Measurements from ENCODE around the gene MLF2. TPM values are rescaled to one million over a fixed set of nuclear protein-coding genes. Genes with fewer than 3 reads are reported as not detected.
A peak's percentile ranks its signal among the peaks of the same experiment; 100 is the strongest.
"Not testable (repeated sequence)": the region's sequence is repeated elsewhere in the genome, so short reads cannot be mapped to it uniquely, and the experiment has no call there.

Gene MLF2
- polyA plus RNA-seq, 1 experiment: 345 TPM

- no peak for TF ChIP-seq CTCF (IDR thresholded peaks at IDR 0.05; ENCODE audit: insufficient read depth, low read depth, low read length)
- ChIA-PET CTCF (interaction anchor here (0.8 to 4.1 kb wide), 11 partner anchors 9 to 382 kb away, joined by 3 to 27 read pairs (median 5); partner anchors contain the start of genes MLF2, TNFRSF1A and ZNF384), POLR2A (interaction anchor here (0.6 to 1.2 kb wide), 4 partner anchors 19 to 171 kb away, joined by 3 to 19 read pairs (median 4); partner anchors contain the start of genes MLF2 and ZNF384)
- Histone ChIP-seq H3K36me3 (ENCODE audit: control insufficient read depth, insufficient read depth, low read length) (no peaks in the 10 kb centered on the region; the same call in none of the 2 replicates), H3K27me3 (ENCODE audit: control insufficient read depth, insufficient read depth, low read length) (no peaks in the 10 kb centered on the region), H3K4me3 (ENCODE audit: low read depth, low read length) (peak within 1 kb of the TSS; percentile 52)
- peak; percentile 93 for DNase-seq (ENCODE audit: low read depth)
Observed at GRCh38 chr12:6723607-6724408, 29.1 kb downstream of the MLF2 start, which contains the start of gene COPS7A. COPS7A (plus strand) TSS chr12:6724046; CDS start chr12:6724657, 611 bp downstream.

- no peak for DNase-seq (ENCODE audit: low read depth)
- no peak for TF ChIP-seq CTCF (IDR thresholded peaks at IDR 0.05; ENCODE audit: insufficient read depth, low read depth, low read length)
- no peak overlapping the region for H3K4me3 ChIP-seq (ENCODE audit: low read depth, low read length)
- ChIA-PET CTCF (interaction anchor here (0.6 to 2.0 kb wide), 6 partner anchors 8 to 43 kb away, joined by 3 to 16 read pairs (median 4); partner anchors contain the start of genes MLF2 and ZNF384), POLR2A (interaction anchor here (1.2 kb wide), 1 partner anchor 33 kb away, joined by 4 read pairs; the partner anchor contains the start of gene ZNF384)
- H3K27me3 ChIP-seq (ENCODE audit: control insufficient read depth, insufficient read depth, low read length): no peaks in the 10 kb centered on the region
- no peaks in the 10 kb centered on the region for H3K36me3 ChIP-seq (ENCODE audit: control insufficient read depth, insufficient read depth, low read length)
Observed at GRCh38 chr12:6722863-6723262, 30.1 kb downstream of the MLF2 start.

GRCh38 chr12:6716874-6717437 is 36.0 kb downstream of the MLF2 start:
- no peak overlapping the region for H3K4me3 ChIP-seq (ENCODE audit: low read depth, low read length)
- no peaks in the 10 kb centered on the region for H3K27me3 ChIP-seq (ENCODE audit: control insufficient read depth, insufficient read depth, low read length)
- ChIA-PET POLR2A (no interaction called here), CTCF (no interaction called here)
- H3K36me3 ChIP-seq (ENCODE audit: control insufficient read depth, insufficient read depth, low read length): no peaks in the 10 kb centered on the region
- TF ChIP-seq CTCF (IDR thresholded peaks at IDR 0.05; ENCODE audit: insufficient read depth, low read depth, low read length): no peak
- no peak for DNase-seq (ENCODE audit: low read depth)

- DNase-seq (ENCODE audit: low read depth); CTCF ChIA-PET; POLR2A ChIA-PET; H3K36me3 ChIP-seq (ENCODE audit: control insufficient read depth, insufficient read depth, low read length); H3K27me3 ChIP-seq (ENCODE audit: control insufficient read depth, insufficient read depth, low read length); H3K4me3 ChIP-seq (ENCODE audit: low read depth, low read length): not testable (repeated sequence)
Observed at GRCh38 chr12:6716031-6716873, 36.7 kb downstream of the MLF2 start.

- Histone ChIP-seq H3K36me3 (ENCODE audit: control insufficient read depth, insufficient read depth, low read length) (no peaks in the 10 kb centered on the region), H3K4me3 (ENCODE audit: low read depth, low read length) (no peak overlapping the region), H3K27me3 (ENCODE audit: control insufficient read depth, insufficient read depth, low read length) (no peaks in the 10 kb centered on the region)
- DNase-seq (ENCODE audit: low read depth): no peak
- POLR2A ChIA-PET: no interaction called here
- CTCF ChIA-PET: no interaction called here
- TF ChIP-seq CTCF (IDR thresholded peaks at IDR 0.05; ENCODE audit: insufficient read depth, low read depth, low read length): no peak
Observed at GRCh38 chr12:6708960-6709394, 44.0 kb downstream of the MLF2 start.

GRCh38 chr12:6708351-6708750 is 44.6 kb downstream of the MLF2 start:
- POLR2A ChIA-PET; CTCF ChIA-PET; H3K27me3 ChIP-seq (ENCODE audit: control insufficient read depth, insufficient read depth, low read length); H3K4me3 ChIP-seq (ENCODE audit: low read depth, low read length); DNase-seq (ENCODE audit: low read depth); H3K36me3 ChIP-seq (ENCODE audit: control insufficient read depth, insufficient read depth, low read length): not testable (repeated sequence)

Measured in BJ (cell line).